Fibroblast of skin of abdomen (primary cell): ENCODE results near the gene PRSS38.

ENCODE experiments used
- DNase-seq: peaks from one replicate; pipeline ENCODE4 v3.0.0-alpha.2; 2013

PRSS38 gene

GRCh38 chr1:227793948-227794816 is 21.3 kb upstream of the PRSS38 start:
- DNase-seq = peak; percentile 98

DNA sequence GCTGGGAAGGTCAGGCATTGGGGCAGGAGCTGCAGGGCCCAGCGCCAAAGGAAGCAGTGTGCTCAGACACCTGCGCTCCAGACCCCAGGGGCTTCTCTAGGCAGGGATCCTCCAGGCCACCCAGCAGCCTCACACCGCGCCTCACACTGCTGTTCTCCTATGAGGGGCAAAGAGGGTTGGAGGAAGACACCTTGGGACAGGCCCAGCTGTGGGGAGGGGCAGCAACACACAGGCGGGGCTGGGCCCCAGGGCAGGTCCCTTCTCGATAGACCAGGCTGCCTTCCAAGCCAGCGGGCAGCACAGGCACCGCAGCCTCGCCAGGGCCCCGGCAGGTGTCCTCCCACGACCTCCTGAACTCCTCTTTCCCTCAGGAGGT is 20.7 kb upstream of the PRSS38 start:
- no peak for DNase-seq

- DNase-seq = no peak
Observed at GRCh38 chr1:227795732-227796131, 19.7 kb upstream of the PRSS38 start.

- no peak for DNase-seq
Observed at GRCh38 chr1:227796359-227796915, 19.0 kb upstream of the PRSS38 start.

DNA sequence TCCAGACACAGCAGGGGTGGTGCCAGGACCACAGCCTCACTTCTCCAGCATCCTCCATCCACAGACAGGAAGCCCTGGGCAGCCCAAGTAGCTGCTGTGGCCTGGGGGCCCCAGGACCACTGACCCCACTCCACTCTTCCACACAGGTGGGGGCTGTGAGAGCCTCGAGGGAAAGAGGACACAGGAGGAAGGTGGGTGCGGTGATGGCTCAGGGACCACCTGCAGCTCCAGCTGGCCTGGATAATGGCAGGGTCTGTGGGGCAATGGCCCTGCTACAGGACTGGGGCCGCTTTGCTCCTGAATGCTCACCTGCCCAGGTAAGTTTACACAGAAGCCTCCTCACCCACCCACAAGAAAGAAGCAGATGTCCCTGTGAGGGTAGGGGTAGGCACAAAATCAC is 18.3 kb upstream of the PRSS38 start:
- no peak for DNase-seq

DNA sequence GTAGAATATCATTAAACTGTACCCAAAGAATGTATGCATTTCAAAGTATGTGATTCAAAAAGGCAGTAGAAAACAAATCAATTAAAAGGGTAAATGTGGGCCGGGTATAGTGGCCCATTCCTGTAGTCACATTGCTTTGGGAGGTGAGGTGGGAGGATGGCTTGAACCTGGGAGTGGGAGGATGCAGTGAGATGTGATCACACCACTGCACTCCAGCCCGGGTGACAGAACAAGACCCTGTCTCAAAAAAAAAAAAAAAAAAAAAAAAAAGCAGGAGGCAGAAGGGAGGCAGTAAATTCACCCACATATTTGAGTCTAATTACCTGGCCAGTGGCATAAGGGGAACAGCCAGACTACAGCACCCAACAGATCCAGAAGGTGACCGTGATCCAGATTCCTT is 17.9 kb upstream of the PRSS38 start:
- no peak for DNase-seq

GRCh38 chr1:227798078-227798802 is 17.2 kb upstream of the PRSS38 start:
- DNase-seq = no peak

GRCh38 chr1:227799756-227800155 is 15.7 kb upstream of the PRSS38 start:
- no peak for DNase-seq

DNA sequence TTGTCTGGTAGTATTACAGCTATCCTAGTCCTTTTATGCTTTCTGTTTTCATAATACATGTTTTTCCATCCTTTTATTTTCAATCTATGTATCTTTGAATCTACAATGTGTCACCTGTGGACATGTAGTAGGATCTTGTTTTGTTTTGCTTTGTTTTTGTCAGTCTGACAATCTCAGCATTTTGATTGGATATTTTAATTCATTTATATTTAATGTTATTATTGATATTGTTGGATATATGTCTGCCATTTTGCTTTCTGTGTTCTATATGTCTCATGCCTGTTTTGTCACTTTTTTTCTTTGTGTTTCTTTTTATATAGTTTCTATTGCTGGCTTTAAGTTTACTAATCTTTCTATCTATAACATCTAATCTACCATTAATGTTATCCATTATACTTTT is 11.5 kb upstream of the PRSS38 start:
- no peak for DNase-seq

GRCh38 chr1:227805606-227806197 is 9.8 kb upstream of the PRSS38 start:
- DNase-seq = peak; percentile 88

- no peak for DNase-seq
Observed at GRCh38 chr1:227808566-227808965, 6.9 kb upstream of the PRSS38 start.

- no peak for DNase-seq
Observed at GRCh38 chr1:227809026-227809425, 6.4 kb upstream of the PRSS38 start.

DNA sequence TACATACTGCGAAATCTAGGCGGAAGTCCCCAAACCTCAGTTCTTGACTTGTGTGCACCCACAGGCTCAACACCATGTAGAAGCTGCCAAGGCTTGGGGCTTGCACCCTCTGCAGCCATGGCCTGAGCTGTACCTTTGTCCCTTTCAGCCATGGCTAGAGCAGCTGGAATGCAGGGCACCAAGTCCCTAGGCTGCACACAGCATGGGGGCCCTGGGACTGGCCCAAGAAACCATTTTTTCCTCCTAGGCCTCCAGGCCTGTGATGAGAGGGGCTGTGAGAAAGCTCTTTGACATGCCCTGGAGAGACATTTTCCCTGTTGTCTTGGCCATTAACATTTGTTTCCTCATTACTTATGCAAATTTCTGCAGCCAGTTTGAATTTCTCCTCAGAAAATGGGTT is 1.5 kb upstream of the PRSS38 start:
- DNase-seq = no peak

- DNase-seq = no peak
Observed at GRCh38 chr1:227816750-227817446, 1.4 kb downstream of the PRSS38 start.

DNA sequence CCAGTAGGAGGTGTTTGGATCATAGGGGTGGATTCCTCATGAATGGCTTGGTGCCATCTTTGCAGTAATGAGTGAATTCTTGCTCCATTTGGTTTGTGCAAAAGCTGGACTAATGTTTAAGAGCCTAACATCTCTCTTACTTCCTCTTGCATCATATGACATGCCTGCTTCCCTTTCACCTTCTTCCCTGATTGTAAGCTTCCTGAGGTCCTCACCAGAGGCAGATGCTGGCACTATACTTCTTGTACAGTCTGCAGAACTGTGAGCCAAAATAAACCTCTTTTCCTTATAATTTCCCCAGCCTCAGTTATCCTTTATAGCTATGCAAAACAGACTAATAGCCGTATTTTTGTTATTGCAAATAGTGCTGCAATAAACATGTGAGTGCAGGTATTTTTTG is 8.1 kb downstream of the PRSS38 start:
- no peak for DNase-seq

- no peak for DNase-seq
Observed at GRCh38 chr1:227824204-227824603, 8.7 kb downstream of the PRSS38 start.

GRCh38 chr1:227828786-227829185 is 13.3 kb downstream of the PRSS38 start:
- no peak for DNase-seq

DNA sequence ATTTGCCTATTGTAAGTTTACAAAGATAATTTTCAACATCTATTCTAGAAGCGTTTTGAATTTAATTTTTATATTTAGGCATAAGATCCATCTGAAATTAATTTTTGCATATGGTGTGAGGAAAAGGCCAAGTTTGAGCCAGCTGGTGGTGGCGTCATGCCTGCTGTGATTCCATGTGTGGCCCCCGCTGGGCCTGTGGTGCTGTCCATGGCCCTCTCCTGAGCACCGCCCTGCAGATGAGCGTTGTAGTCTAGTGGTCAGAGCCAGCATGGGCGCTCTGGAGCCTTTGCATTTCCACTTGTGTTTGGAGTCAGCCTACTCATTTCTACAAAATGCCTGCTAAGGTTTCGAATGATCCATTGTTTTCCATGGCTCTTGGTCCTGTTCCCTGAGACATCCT is 22.7 kb downstream of the PRSS38 start:
- no peak for DNase-seq

DNA sequence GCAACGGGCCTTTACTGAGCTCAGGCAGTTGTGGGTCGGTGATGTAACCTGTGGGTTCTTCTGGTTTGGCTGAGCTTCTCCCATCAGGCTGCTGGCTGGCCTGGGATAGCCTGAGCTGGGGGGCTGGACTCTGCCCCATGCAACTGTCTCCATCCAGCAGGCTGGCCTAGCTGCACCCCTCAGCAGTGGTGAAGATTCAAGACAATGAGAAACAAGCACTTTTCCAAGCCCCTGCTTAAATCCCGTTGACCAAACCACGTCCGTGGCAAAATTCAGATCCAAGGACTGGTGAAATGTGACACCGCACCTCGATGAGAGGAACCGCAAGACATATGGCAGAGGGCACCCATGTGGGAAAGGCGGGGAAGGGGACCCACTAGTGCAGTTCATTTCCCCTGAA is 25.6 kb downstream of the PRSS38 start:
- DNase-seq = peak; percentile 10

DNA sequence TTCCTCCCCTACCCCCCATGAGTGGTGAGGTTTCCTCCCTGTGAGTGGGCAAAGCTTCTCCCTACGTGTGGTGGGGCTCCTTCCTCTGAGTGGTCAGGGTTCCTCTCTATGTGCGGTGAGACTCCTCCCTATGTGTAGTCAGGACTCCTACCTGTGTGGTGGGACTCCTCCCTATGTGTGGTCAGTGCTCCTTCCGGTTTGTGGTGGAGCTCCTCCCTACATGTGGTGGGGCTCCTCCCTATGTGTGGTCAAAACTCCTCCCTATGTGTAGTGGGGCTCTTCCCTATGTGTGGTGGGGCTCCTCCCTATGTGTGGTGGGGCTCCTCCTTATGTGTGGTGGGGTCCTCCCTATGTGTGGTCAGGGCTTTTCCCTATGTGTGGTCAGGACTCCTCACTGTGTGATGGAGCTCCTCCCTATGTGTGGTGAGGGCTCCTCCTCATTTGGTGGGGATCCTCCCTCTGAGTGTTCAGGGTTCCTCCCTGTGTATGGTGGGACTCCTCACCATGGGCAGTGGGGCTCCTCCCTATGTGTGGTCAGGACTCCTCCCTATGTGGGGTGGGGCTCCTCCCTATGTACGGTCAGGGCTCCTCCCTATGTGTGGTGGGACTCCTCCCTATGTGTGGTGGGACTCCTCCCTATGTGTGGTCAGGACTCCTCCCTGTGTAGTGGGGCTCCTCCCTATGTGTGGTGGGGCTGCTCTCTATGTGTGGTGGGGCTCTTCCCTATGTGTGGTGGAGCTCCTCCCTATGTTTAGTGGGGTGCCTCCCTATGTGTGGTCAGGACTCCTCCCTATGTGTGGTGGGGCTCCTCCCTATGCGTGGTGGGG is 29.1 kb downstream of the PRSS38 start:
- no peak for DNase-seq

GRCh38 chr1:227845147-227845458 is 29.6 kb downstream of the PRSS38 start:
- no peak for DNase-seq

DNA sequence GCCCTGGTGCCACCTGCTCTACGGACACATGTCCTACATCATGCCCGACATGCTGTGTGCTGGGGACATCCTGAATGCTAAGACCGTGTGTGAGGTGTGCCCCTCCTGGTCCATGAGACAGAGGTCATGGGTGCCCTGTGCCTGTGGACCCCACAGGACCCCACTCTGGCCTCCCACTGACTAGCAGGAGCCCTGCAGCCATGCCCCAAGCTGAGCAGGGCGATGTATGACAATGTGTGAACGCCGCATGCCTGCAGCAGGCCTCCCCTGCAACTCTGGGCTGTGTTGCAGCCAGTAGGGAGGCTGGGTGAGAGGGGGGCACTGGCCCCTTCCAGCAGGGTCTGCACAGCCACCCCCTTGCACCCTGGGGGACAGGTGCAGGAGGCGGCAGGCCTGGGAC is 30.0 kb downstream of the PRSS38 start:
- DNase-seq = no peak
